Keratinocyte (primary cell): ENCODE data around the gene MMP2. TPM values are rescaled to one million over a fixed set of nuclear protein-coding genes. Genes with fewer than 3 reads are reported as not detected.

Source experiments
- DNase-seq: peaks from one replicate; pipeline ENCODE4 v3.0.0-alpha.2; 2011; ENCODE audit warnings: low read depth, missing footprints, low spot score
- FAIRE-seq: peaks from 2 replicates; lab custom pipeline; 2011; peaks lifted over from hg19 to GRCh38; lab: Jason Lieb, UNC
- H2AFZ ChIP-seq: 2 replicates; pipeline ENCODE4 v1.6.0; 2012; ENCODE audit warnings: low read length, control low read depth, inconsistent platforms; ENCODE audit not compliant: control insufficient read depth
- H3K27ac ChIP-seq: 2 replicates; pipeline ENCODE4 v1.5.1; 2011; ENCODE audit warnings: low read length; ENCODE audit not compliant: control insufficient read depth, insufficient read depth
- H3K27me3 ChIP-seq: 3 replicates; pipeline ENCODE4 v1.6.0; 2011; ENCODE audit warnings: low read length; ENCODE audit not compliant: control insufficient read depth, insufficient read depth; ENCODE audit errors: extremely low read depth
- H3K36me3 ChIP-seq, 2 experiments: 2 replicates in 1 of 2; 3 replicates in 1 of 2; pipeline ENCODE4 v1.5.1; 2011; ENCODE audit warnings: low read length in 2 of 2, mild to moderate bottlenecking in 1 of 2; ENCODE audit not compliant: control insufficient read depth in 2 of 2, insufficient read depth in 2 of 2; ENCODE audit errors: extremely low read depth in 1 of 2
- H3K4me1 ChIP-seq: 3 replicates; pipeline ENCODE4 v1.5.1; 2011; ENCODE audit warnings: low read length; ENCODE audit not compliant: control insufficient read depth, insufficient read depth; ENCODE audit errors: extremely low read depth
- H3K4me2 ChIP-seq: 3 replicates; pipeline ENCODE4 v1.6.0; 2011; ENCODE audit warnings: low read depth, low read length; ENCODE audit not compliant: control insufficient read depth, insufficient read depth; ENCODE audit errors: extremely low read depth
- H3K4me3 ChIP-seq, 3 experiments: fragments of 200-600 bp in 1 of 3; sonication (generic) in 1 of 3; 2 replicates in 2 of 3; 3 replicates in 1 of 3; pipeline ENCODE4 v1.5.1; 2011 to 2016; ENCODE audit warnings: low read length in 3 of 3, mild to moderate bottlenecking in 3 of 3, control low read depth in 2 of 3, inconsistent platforms in 1 of 3, low read depth in 1 of 3, mixed read lengths in 1 of 3, mixed run types in 1 of 3, moderate library complexity in 1 of 3; ENCODE audit not compliant: control insufficient read depth in 2 of 3, insufficient read depth in 2 of 3; ENCODE audit errors: extremely low read depth in 1 of 3
- H3K79me2 ChIP-seq: 2 replicates; pipeline ENCODE4 v1.6.0; 2012; ENCODE audit warnings: low read length; ENCODE audit not compliant: control insufficient read depth, insufficient read depth
- H3K9ac ChIP-seq: 3 replicates; pipeline ENCODE4 v1.6.0; 2011; ENCODE audit warnings: low read length; ENCODE audit not compliant: control insufficient read depth, insufficient read depth; ENCODE audit errors: extremely low read depth
- H3K9me1 ChIP-seq: 3 replicates; pipeline ENCODE4 v1.6.0; 2011; ENCODE audit warnings: low read length; ENCODE audit not compliant: control insufficient read depth, insufficient read depth; ENCODE audit errors: extremely low read depth
- H3K9me3 ChIP-seq: 2 replicates; pipeline ENCODE4 v1.5.1; 2012; ENCODE audit warnings: low read depth, low read length; ENCODE audit not compliant: control insufficient read depth
- H4K20me1 ChIP-seq: 3 replicates; pipeline ENCODE4 v1.6.0; 2011; ENCODE audit warnings: low read length; ENCODE audit not compliant: control insufficient read depth, insufficient read depth; ENCODE audit errors: extremely low read depth
- CTCF ChIP-seq, 3 experiments: IDR thresholded peaks in 1 of 3; conservative IDR thresholded peaks in 1 of 3; optimal IDR thresholded peaks in 1 of 3; 2 replicates in 2 of 3; 3 replicates in 1 of 3; pipeline versions ENCODE3 to v1.5.1; 2011; ENCODE audit warnings: low read length in 3 of 3, mild to moderate bottlenecking in 3 of 3, moderate library complexity in 2 of 3, control low read depth in 1 of 3, inconsistent platforms in 1 of 3; ENCODE audit not compliant: insufficient read depth in 2 of 3; ENCODE audit errors: extremely low read depth in 1 of 3
- EZH2 ChIP-seq: IDR thresholded peaks from one replicate; pipeline ENCODE4 v1.6.1; 2012; ENCODE audit warnings: inconsistent platforms, mild to moderate bottlenecking, low read length, moderate library complexity
- dilution Hi-C: fragments of 300-500 bp; cut with MboI; formaldehyde crosslinking; loops from one replicate; pipeline ENCODE4 v1.7.0; 2020; ENCODE audit warnings: low sequenced_read_pairs; ENCODE audit not compliant: extremely low pct_ligation_motif_present
- polyA plus RNA-seq, 5 experiments: library from polyadenylated mRNA; depleted of rRNA in 3 of 5; stranded (reverse) in 3 of 5; stranded (forward) in 1 of 5; unstranded in 1 of 5; fragments of >200 nt; gene quantifications; 1 replicate in 1 of 5; 2 replicates in 3 of 5; 3 replicates in 1 of 5; pipeline versions ENCODE4 v1.2.1 to v1.2.3, GENCODE V29; 2011 to 2012; ENCODE audit warnings: missing spikeins in 2 of 5, low read depth in 1 of 5, low replicate concordance in 1 of 5

The MMP2 gene
- polyA plus RNA-seq, 1 donor (not counting 4 experiments of a cell fraction or from before 2014, with no cell fraction given) = 59.2 TPM

- H3K27ac ChIP-seq = no peak overlapping the region
- no peak overlapping the region for H3K4me3 ChIP-seq
Measured at GRCh38 chr16:55439101-55439690, 39.8 kb upstream of the MMP2 start.

GRCh38 chr16:55443434-55444346 lies 35.3 kb upstream of the MMP2 start:
- Histone ChIP-seq H3K4me3 (no peak overlapping the region), H4K20me1 (no peaks in the 10 kb centered on the region), H2AFZ (no peak overlapping the region), H3K9me1 (no peaks in the 10 kb centered on the region), H3K27me3 (no peaks in the 10 kb centered on the region), H3K9me3 (no peaks in the 10 kb centered on the region), H3K4me1 (no peaks in the 10 kb centered on the region), H3K9ac (no peak overlapping the region), H3K4me2 (no peak overlapping the region), H3K27ac (no peak overlapping the region), H3K79me2 (no peaks in the 10 kb centered on the region), H3K36me3 (no peaks in the 10 kb centered on the region)
- no peak for FAIRE-seq
- dilution Hi-C loops = no loop called here
- peak; percentile 4 for DNase-seq
- TF ChIP-seq EZH2 (no peak), CTCF (optimal IDR thresholded peaks at IDR 0.05 in 1 of 3, IDR thresholded peaks at IDR 0.05 in 1 of 3, conservative IDR thresholded peaks at IDR 0.05 in 1 of 3; ENCODE audit: extremely low read depth in 1 of 3, insufficient read depth in 2 of 3, low read length in 3 of 3) (no peak)

More at GRCh38 chr16:55439101-55439690, 39.8 kb upstream of the MMP2 start:
- Histone ChIP-seq H3K9ac (no peak overlapping the region), H2AFZ (no peak overlapping the region), H3K4me2 (no peak overlapping the region), H3K36me3 (no peaks in the 10 kb centered on the region), H3K9me1 (no peaks in the 10 kb centered on the region), H3K79me2 (no peaks in the 10 kb centered on the region), H3K4me1 (peaks cover 12% of the 10 kb centered on the region), H3K9me3 (no peaks in the 10 kb centered on the region), H3K27me3 (peaks cover 6% of the 10 kb centered on the region), H4K20me1 (no peaks in the 10 kb centered on the region)
- FAIRE-seq (no peak), DNase-seq (no peak)
- dilution Hi-C loops = no loop called here
- no peak for TF ChIP-seq EZH2
- no peak for TF ChIP-seq CTCF (optimal IDR thresholded peaks at IDR 0.05 in 1 of 3, IDR thresholded peaks at IDR 0.05 in 1 of 3, conservative IDR thresholded peaks at IDR 0.05 in 1 of 3; ENCODE audit: extremely low read depth in 1 of 3, insufficient read depth in 2 of 3, low read length in 3 of 3)
